GM21528 (cell line): ENCODE results near the gene KHDC1L.
"Not testable (repeated sequence)": the region's sequence is repeated elsewhere in the genome, so short reads cannot be mapped to it uniquely, and the experiment has no call there.

Experiments
- ATAC-seq: cut with Tn5 transposase; IDR thresholded peaks from one replicate; pipeline ENCODE4 v1.9.1; 2021; ENCODE audit warnings: mild to moderate bottlenecking, moderate library complexity; ENCODE audit not compliant: unreplicated experiment, low FRiP score

KHDC1L gene

GRCh38 chr6:73209117-73209516 is 16.2 kb downstream of the KHDC1L start:
- ATAC-seq, result no peak

DNA sequence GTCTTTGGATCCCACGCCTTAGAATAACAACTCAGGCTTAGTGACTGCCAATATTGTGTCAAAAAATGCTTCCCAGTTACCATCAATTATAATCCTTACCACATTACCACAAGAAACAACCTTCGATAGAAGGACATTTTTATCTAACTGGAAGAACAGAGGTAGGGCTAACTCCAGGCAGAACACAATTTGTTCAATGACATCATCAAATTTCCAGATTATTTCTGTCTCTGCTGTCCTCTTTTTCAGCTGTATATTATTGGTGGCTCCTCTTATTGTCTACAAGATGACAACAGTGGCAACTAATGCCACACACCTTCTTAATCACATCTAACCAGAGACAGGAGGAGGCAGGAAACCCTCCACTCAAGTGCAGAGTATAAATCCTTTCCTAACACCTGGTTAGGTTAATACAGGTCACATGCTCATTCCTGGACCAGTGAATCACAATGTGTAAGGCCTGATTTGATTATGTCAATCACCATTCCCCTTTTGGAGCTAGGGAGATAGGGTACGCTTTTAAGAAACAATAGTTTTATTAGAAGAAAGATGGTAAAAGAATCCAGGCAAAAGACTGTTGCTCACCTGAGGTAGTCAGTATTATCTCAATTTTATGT is 18.0 kb downstream of the KHDC1L start:
- no peak for ATAC-seq

DNA sequence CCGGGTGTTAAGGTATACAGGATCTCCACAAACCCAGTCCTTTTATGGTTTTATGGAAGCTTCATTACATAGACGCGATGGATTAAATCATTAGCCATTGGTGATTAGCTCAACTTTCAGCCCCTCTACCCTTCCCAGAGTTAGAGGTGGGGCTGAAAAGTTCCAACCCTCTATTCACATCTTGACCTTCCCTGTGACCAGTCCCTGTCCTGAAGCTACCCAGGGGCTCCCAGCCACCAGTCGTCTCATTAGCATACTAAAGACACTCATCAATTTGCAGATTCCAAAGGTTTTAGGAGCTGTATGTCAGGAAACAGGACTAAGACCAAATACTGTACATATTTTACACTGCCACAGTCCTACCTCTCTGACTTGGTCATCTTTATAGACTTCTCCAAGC is 21.0 kb downstream of the KHDC1L start:
- ATAC-seq, result no peak

DNA sequence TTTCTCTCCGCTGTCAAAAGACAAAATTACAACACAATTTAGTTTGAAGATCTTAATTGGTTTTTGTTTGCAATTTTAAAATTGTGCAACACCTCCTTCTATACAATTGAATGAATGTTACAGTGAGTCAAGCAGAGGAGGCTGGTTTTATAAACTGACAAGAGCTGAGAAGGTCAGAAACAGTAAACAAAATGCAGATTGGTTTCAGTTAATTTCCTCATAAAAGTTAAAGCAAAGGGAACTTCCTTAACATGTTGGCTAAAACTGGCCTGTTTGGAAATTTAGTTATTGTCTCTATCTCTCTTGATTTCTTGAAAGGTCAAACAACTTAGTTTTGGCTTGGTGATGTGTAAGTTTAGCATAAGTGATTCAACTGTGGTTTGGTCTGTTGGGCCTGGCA is 22.2 kb downstream of the KHDC1L start:
- ATAC-seq, result no peak

- no peak for ATAC-seq
Observed at GRCh38 chr6:73200735-73201134, 24.6 kb downstream of the KHDC1L start.

DNA sequence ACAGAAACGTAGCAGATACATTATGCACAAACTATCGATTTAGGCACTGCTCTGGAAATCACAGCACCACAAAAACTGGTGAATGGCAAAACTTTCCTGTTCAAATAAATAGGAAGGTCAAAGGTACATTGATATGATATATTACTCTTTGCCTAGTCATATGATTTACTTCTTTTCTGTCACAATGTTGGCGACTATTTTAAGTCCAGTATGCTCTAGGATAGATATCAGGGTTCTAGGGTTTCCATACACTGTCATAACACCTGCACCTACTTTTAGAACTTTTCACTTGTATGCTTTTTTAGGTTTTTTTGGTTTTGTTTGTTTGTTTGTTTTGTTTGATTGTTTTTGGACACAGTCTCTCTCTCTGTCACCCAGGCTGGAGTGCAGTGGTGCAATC is 25.0 kb downstream of the KHDC1L start:
- ATAC-seq, result no peak

- ATAC-seq, result no peak
Observed at GRCh38 chr6:73194744-73195143, 30.6 kb downstream of the KHDC1L start.

DNA sequence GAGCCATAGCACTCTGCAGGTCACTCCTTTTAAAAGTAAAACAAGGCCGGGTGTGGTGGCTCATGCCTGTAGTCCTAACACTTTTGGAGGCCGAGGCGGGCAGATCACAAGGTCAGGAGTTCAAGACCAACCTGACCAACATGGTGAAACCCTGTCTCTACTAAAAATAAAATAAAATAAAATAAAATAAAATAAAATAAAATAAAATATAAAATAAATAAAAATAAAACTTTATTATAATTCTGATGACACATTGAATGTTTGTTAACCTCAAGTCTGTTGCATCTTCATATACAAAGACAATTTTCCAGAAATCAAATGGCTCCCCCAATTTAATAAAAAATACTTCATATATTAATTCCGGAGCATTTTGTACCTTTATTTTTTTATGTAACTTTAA is 32.0 kb downstream of the KHDC1L start:
- ATAC-seq, result not testable (repeated sequence)

GRCh38 chr6:73182021-73182607 is 43.2 kb downstream of the KHDC1L start:
- peak; percentile 40 for ATAC-seq

DNA sequence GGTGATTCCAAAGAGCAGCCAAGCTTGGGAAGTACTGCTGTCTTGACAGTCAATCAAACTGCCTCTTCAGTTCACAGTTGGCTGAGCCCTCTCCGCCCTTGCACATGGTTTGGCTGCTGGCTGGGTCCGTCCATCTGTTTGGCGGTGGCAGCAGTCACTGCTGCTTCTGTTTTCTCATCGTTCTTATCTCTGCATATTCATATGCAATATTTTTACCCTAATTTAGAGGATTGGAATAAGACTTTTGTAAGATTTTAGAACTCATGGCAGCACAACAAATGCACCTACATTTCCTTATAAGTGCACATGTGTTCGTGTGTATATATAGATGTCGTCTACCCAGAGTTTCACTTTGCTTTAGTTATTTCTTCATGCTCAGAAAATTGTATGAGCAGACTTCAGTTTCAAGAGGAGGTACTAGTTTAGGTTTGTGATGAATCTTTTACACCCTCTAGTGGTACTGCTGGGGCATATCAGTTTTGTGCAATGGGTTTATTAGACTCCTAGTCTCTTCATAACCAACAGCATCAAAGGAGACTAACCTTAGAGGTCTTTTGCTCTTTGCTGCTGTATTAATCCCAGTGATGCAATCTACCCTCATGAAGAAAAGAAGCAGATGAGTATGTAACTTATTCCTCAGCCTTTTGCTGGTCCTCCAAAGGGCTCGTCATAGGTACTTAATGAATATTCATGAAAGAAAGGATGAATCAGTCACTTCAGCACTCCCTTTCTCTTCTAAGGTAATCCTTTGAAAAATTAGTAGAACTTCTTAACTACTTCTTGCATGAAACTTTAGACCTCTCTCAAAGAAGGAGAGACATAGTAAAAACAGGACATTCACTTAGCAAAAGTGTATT is 44.3 kb downstream of the KHDC1L start:
- ATAC-seq, result peak; percentile 82

GRCh38 chr6:73180076-73180738 is 45.1 kb downstream of the KHDC1L start:
- no peak for ATAC-seq

DNA sequence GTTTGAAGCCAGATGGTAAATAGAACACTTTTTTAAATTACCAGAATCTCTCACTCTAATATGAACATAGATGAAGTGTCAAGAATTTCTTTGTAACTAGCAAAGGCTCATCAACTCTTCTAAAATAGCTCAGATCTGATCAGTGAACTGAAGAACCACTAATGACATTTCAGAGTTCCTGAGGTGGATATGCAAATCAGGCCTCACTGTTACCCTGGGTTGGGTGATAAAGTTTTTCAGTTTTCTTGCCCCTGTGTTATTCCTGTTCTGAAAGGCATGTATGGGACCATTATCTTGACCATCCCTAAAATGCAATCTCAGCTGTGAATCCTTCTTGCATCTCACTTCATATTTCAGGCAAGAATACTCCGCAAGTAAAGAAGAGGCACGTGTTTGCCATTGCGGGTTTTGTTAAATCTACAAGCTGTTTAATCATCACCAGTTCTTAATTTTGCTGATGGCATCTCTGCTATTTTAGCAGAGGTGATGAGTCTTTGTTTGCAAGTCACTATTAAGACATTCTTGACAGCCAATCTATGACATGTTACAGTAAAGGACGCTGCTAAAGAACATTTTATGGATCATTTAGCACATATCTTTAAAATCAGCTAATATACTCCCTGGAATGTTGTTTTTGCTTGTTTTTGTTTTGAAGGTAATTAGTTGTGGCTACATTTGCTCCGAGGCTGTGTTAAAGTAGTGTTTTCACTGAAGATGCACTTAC is 47.9 kb downstream of the KHDC1L start:
- ATAC-seq, result peak; percentile 58

- no peak for ATAC-seq
Observed at GRCh38 chr6:73176057-73176456, 49.2 kb downstream of the KHDC1L start.

DNA sequence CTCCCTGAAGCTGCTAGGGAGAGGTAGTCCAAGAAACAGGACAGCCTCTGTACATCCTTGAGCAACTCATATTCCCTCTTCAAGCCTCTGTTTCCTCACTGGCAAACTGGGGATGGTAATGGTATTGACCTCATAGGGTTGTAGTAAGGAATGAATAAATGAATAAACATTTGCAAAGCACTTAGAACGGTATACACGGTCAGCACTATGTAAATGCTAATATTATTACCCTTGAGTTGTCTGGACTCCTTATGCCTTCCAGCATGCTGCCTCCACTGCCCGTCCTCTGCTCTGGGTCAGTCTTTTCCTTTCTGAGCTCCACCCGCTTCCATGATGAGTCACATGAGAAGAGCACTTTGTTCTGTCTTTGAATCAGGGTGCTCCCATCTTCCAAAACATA is 50.6 kb downstream of the KHDC1L start:
- ATAC-seq, result no peak
